GM12878 (cell line): ENCODE measurements around the gene ST7. TPM values are rescaled to one million over a fixed set of nuclear protein-coding genes. Genes with fewer than 3 reads are reported as not detected.

Source experiments
- ATAC-seq: fragments of 200-7000 bp; cut with Tn5 transposase; 3 replicates; pipeline ENCODE4 v1.9.1; 2020; ENCODE audit warnings: mild to moderate bottlenecking, moderate library complexity
- BruUV-seq: library from RNA; stranded (reverse); fragments of 400-500 nt; replicated peaks from 2 replicates; lab custom pipeline; 2021; lab: Mats Ljungman, UMichigan
- CTCF ChIA-PET: fragments of 300-600 bp; sonication (Branson Sonifier 250); formaldehyde crosslinking; extraction: SDS; loops from one replicate; lab custom pipeline; 2021; ENCODE audit warnings: inconsistent platforms; lab: Yijun Ruan, JAX
- POLR2A ChIA-PET: fragments of 350-600 bp; formaldehyde crosslinking; extraction: SDS; loops from one replicate; lab custom pipeline; 2021; ENCODE audit warnings: inconsistent platforms; lab: Charles Lee
- RAD21 ChIA-PET: fragments of 300-600 bp; sonication (Branson Sonifier 250); formaldehyde crosslinking; loops from one replicate; lab custom pipeline; 2023; ENCODE audit warnings: antibody characterized with exemption; ENCODE audit not compliant: unreplicated experiment; lab: Charles Lee
- SMC1A ChIA-PET: fragments of 300-600 bp; sonication (Branson Sonifier 250); formaldehyde crosslinking; loops from one replicate; lab custom pipeline; 2023; ENCODE audit not compliant: unreplicated experiment, uncharacterized antibody; lab: Charles Lee
- DNase-seq: peaks from one replicate; pipeline ENCODE4 v3.0.0-alpha.2; 2011; ENCODE audit warnings: low read depth, low spot score
- FAIRE-seq: peaks from 3 replicates; lab custom pipeline; 2011; peaks lifted over from hg19 to GRCh38; lab: Jason Lieb, UNC
- H2AFZ ChIP-seq: 2 replicates; pipeline ENCODE4 v1.6.0; 2011; ENCODE audit warnings: low read depth, low read length, control low read depth; ENCODE audit not compliant: control insufficient read depth
- H3K27ac ChIP-seq: 2 replicates; pipeline ENCODE4 v1.5.1; 2011; ENCODE audit warnings: control low read depth; ENCODE audit not compliant: control insufficient read depth, insufficient read depth
- H3K27me3 ChIP-seq, 2 experiments: replicated peaks in 1 of 2; 2 replicates each; pipeline versions ENCODE4 v1.6.0 to v1.6.1; 2011; ENCODE audit warnings: low read length in 1 of 2; ENCODE audit not compliant: control insufficient read depth in 2 of 2, insufficient read depth in 2 of 2
- H3K36me3 ChIP-seq, 2 experiments: 2 replicates each; pipeline ENCODE4 v1.5.1; 2011; ENCODE audit warnings: low read length in 1 of 2; ENCODE audit not compliant: control insufficient read depth in 2 of 2, insufficient read depth in 2 of 2
- H3K4me1 ChIP-seq: 2 replicates; pipeline ENCODE4 v1.6.1; 2011; ENCODE audit warnings: mild to moderate bottlenecking, low read length, moderate library complexity, mixed read lengths; ENCODE audit not compliant: control insufficient read depth, insufficient read depth
- H3K4me2 ChIP-seq: 2 replicates; pipeline ENCODE4 v1.6.0; 2011; ENCODE audit warnings: control low read depth; ENCODE audit not compliant: control insufficient read depth, insufficient read depth
- H3K4me3 ChIP-seq: fragments of 200-600 bp; sonication (generic); 2 replicates; pipeline ENCODE4 v1.5.1; 2016
- H3K79me2 ChIP-seq: 2 replicates; pipeline ENCODE4 v1.6.0; 2011; ENCODE audit warnings: low read length; ENCODE audit not compliant: control insufficient read depth, insufficient read depth
- H3K9ac ChIP-seq: 2 replicates; pipeline ENCODE4 v1.8.0; 2011; ENCODE audit warnings: low read length, control low read depth, mixed read lengths; ENCODE audit not compliant: control insufficient read depth, insufficient read depth
- H3K9me3 ChIP-seq: replicated peaks from 3 replicates; pipeline ENCODE4 v1.5.1; 2011; ENCODE audit warnings: mild to moderate bottlenecking, low read length; ENCODE audit not compliant: control insufficient read depth, insufficient read depth
- H4K20me1 ChIP-seq: 2 replicates; pipeline ENCODE4 v1.6.0; 2011; ENCODE audit not compliant: control insufficient read depth, insufficient read depth
- BRCA1 ChIP-seq: IDR thresholded peaks from 2 replicates; pipeline ENCODE4 v1.6.1; 2011; ENCODE audit warnings: low read depth, low read length, improper control_type of control experiment
- CHD4 ChIP-seq: fragments of 200-600 bp; sonication (generic); IDR thresholded peaks from 2 replicates; pipeline ENCODE4 v1.6.1; 2016; ENCODE audit warnings: mild to moderate bottlenecking
- JUNB ChIP-seq: IDR thresholded peaks from 2 replicates; pipeline ENCODE4 v1.6.1; 2016; ENCODE audit warnings: antibody characterized with exemption, mild to moderate bottlenecking
- KAT2A ChIP-seq: conservative IDR thresholded peaks from 2 replicates; pipeline ENCODE4 v1.6.1; 2011; ENCODE audit warnings: low read depth, low read length; ENCODE audit not compliant: control insufficient read depth
- MEF2B ChIP-seq: fragments of 450-650 bp; IDR thresholded peaks from 2 replicates; pipeline ENCODE4 v1.6.1; 2018; ENCODE audit warnings: mild to moderate bottlenecking, moderate library complexity; ENCODE audit not compliant: partially characterized antibody, poor library complexity, severe bottlenecking
- MYB ChIP-seq: fragments of 150-350 bp; IDR thresholded peaks from 2 replicates; pipeline ENCODE4 v1.6.1; 2014; ENCODE audit warnings: mild to moderate bottlenecking, low read depth, low read length, borderline replicate concordance
- PAX5 ChIP-seq: IDR thresholded peaks from 2 replicates; pipeline ENCODE4 v1.6.1; 2011; ENCODE audit warnings: low read depth, low read length, borderline replicate concordance
- SIX5 ChIP-seq: IDR thresholded peaks from 2 replicates; pipeline ENCODE4 v1.6.1; 2011; ENCODE audit warnings: mild to moderate bottlenecking, low read depth, low read length, moderate library complexity; ENCODE audit not compliant: severe bottlenecking
- WGBS: methylation state at CpG from one replicate; pipeline ENCODE4 v1.1.6; 2016; ENCODE audit warnings: low lambda C conversion rate; ENCODE audit not compliant: insufficient replicate concordance, insufficient coverage; ENCODE audit errors: missing lambda C conversion rate; 5-methylcytosine and 5-hydroxymethylcytosine counted together
- in situ Hi-C: fragments of 300-500 bp; cut with MboI; formaldehyde crosslinking; loops from 9 replicates; pipeline ENCODE4 v1.14.3; 2018; ENCODE audit warnings: mixed read lengths
- intact Hi-C: fragments of 100-400 bp; cut with micrococcal nuclease; formaldehyde crosslinking; loops from one replicate; pipeline ENCODE4 v1.14.2; 2022; ENCODE audit not compliant: unreplicated experiment
- polyA plus RNA-seq, 11 experiments: library from polyadenylated mRNA; depleted of rRNA in 4 of 11; unstranded in 6 of 11; stranded (reverse) in 5 of 11; fragments of >200 nt; fragmentation: Nextera tagmentation in 4 of 11; fragmentation: Illumina TruSeq in 1 of 11; extraction: Ambion mirVana in 4 of 11; extraction: Trizol in 1 of 11; gene quantifications; 1 replicate in 1 of 11; 2 replicates in 10 of 11; pipeline versions ENCODE4 v1.2.1 to v1.2.3, GENCODE V29; 2011 to 2016; ENCODE audit warnings: inconsistent platforms in 2 of 11, missing spikeins in 2 of 11, low read depth in 1 of 11
- total RNA-seq, 4 experiments: library from RNA; depleted of rRNA in 3 of 4; stranded (reverse); fragments of >200 nt in 3 of 4; fragmentation: Illumina TruSeq in 1 of 4; extraction: Trizol in 1 of 4; gene quantifications; 2 replicates each; pipeline versions ENCODE4 v1.2.1 to v1.2.3, GENCODE V29; 2013 to 2021
- TF ChIP-seq, protein P1 (sequence below): IDR thresholded peaks from 2 replicates; pipeline ENCODE4 v1.6.1; 2011; ENCODE audit warnings: low read depth, low read length, improper control_type of control experiment, borderline replicate concordance
- TF ChIP-seq, protein P2 (sequence below): IDR thresholded peaks from 2 replicates; pipeline ENCODE4 v1.6.1; 2012; ENCODE audit warnings: mild to moderate bottlenecking, low read depth, low read length
- TF ChIP-seq, protein P3 (sequence below): fragments of 450-650 bp; IDR thresholded peaks from 2 replicates; pipeline ENCODE4 v1.6.1; 2016; ENCODE audit warnings: mild to moderate bottlenecking

ST7 gene
- total and polyA plus RNA-seq, 10 of the 15 experiments (the other 5 are each of a cell fraction or from before 2014, with no cell fraction given): 27.7 to 76.4 (median 53.6) TPM

DNA sequence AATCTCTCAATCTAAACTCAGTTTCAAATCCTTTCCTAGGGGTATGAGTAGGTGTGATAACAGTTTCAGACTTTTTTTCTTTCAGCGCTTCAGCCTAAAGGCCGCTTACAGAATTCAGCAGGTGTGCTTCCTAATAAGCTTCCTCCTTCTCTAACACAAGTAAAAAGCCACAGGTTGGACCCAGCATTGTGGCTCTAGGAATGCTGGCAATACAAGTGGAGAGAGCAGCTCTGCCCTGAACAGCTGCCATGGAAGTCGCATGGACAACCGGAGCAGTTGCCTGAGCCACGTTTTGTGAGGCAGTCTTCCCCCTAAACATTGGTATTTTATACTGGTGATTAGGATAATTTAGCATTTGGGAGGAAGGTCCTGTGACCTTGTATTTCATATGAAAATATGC is 83.5 kb downstream of the ST7 start (continued):
- TF ChIP-seq SIX5 (no peak), PAX5 (no peak), JUNB (no peak)

DNA sequence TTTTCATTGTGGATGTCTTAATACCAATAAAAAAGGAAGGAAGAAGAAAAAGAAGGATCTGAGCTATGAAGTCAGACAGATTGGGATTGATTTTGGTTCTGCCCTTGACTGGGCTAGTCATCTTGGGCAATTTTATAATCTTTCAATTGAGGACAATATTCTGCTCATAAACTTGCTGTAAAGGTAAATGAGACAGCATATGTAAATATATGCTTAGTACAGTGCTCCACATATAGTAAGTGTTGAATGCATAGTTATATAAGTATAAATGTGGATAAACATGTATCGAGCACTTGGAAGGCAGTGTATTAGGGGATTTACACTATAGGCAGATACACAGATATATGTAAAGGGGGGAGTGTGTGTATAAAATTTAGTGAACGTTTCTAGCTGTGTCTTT is 85.1 kb downstream of the ST7 start:
- Histone ChIP-seq H4K20me1 (no peaks in the 10 kb centered on the region), H3K27ac (no peak overlapping the region), H2AFZ (no peak overlapping the region), H3K4me3 (no peak overlapping the region), H3K4me2 (no peak overlapping the region), H3K79me2 (peaks cover 62% of the 10 kb centered on the region), H3K4me1 (peaks cover 14% of the 10 kb centered on the region), H3K9me3 (no peaks in the 10 kb centered on the region; the same call in 1 of the 3 replicates), H3K27me3 (no peaks in the 10 kb centered on the region), H3K9ac (no peak overlapping the region), H3K36me3 (no peaks in the 10 kb centered on the region)
- ChIA-PET RAD21 (interaction anchor here (0.9 to 1.6 kb wide), 2 partner anchors 26 to 31 kb away, joined by 3 to 4 read pairs; no protein-coding TSS in a partner anchor), POLR2A (no interaction called here), CTCF (interaction anchor here (1.1 to 2.6 kb wide), 4 partner anchors 15 to 53 kb away, joined by 3 to 11 read pairs (median 4); no protein-coding TSS in a partner anchor), SMC1A (interaction anchor here (1.7 to 2.5 kb wide), 4 partner anchors 10 to 31 kb away, joined by 4 to 9 read pairs (median 6); no protein-coding TSS in a partner anchor)
- FAIRE-seq (no peak), ATAC-seq (no peak), DNase-seq (no peak)
- TF ChIP-seq BRCA1 (no peak), KAT2A (no peak), MEF2B (no peak), MYB (no peak), CHD4 (no peak)
- TF ChIP-seq, protein P1, sequence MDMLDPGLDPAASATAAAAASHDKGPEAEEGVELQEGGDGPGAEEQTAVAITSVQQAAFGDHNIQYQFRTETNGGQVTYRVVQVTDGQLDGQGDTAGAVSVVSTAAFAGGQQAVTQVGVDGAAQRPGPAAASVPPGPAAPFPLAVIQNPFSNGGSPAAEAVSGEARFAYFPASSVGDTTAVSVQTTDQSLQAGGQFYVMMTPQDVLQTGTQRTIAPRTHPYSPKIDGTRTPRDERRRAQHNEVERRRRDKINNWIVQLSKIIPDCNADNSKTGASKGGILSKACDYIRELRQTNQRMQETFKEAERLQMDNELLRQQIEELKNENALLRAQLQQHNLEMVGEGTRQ: no peak
- TF ChIP-seq, protein P2, sequence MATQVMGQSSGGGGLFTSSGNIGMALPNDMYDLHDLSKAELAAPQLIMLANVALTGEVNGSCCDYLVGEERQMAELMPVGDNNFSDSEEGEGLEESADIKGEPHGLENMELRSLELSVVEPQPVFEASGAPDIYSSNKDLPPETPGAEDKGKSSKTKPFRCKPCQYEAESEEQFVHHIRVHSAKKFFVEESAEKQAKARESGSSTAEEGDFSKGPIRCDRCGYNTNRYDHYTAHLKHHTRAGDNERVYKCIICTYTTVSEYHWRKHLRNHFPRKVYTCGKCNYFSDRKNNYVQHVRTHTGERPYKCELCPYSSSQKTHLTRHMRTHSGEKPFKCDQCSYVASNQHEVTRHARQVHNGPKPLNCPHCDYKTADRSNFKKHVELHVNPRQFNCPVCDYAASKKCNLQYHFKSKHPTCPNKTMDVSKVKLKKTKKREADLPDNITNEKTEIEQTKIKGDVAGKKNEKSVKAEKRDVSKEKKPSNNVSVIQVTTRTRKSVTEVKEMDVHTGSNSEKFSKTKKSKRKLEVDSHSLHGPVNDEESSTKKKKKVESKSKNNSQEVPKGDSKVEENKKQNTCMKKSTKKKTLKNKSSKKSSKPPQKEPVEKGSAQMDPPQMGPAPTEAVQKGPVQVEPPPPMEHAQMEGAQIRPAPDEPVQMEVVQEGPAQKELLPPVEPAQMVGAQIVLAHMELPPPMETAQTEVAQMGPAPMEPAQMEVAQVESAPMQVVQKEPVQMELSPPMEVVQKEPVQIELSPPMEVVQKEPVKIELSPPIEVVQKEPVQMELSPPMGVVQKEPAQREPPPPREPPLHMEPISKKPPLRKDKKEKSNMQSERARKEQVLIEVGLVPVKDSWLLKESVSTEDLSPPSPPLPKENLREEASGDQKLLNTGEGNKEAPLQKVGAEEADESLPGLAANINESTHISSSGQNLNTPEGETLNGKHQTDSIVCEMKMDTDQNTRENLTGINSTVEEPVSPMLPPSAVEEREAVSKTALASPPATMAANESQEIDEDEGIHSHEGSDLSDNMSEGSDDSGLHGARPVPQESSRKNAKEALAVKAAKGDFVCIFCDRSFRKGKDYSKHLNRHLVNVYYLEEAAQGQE: no peak
- TF ChIP-seq, protein P3, sequence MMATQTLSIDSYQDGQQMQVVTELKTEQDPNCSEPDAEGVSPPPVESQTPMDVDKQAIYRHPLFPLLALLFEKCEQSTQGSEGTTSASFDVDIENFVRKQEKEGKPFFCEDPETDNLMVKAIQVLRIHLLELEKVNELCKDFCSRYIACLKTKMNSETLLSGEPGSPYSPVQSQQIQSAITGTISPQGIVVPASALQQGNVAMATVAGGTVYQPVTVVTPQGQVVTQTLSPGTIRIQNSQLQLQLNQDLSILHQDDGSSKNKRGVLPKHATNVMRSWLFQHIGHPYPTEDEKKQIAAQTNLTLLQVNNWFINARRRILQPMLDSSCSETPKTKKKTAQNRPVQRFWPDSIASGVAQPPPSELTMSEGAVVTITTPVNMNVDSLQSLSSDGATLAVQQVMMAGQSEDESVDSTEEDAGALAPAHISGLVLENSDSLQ: no peak
- WGBS: 95% methylated on average over 2 of the region's 2 CpGs
- no TSS peak for BruUV-seq
- in situ Hi-C loops: no loop called here
- intact Hi-C loops: no loop called here
